ENCODE measurements around the gene DPF1. TPM values are rescaled to one million over a fixed set of nuclear protein-coding genes. Genes with fewer than 3 reads are reported as not detected.

DPF1 gene
- total and polyA plus RNA-seq, 4 donors = not detected

GRCh38 chr19:38196948-38197656, 26.9 kb downstream of the DPF1 start:
- Histone ChIP-seq H3K9me3 (ENCODE audit: control insufficient read depth in 4 of 4, low read length in 3 of 4) (no peaks in the 10 kb centered on the region), H3K9ac (ENCODE audit: low read depth in 1 of 2, low read length in 2 of 2) (no peak overlapping the region), H3K4me1 (ENCODE audit: control insufficient read depth in 4 of 4, insufficient read depth in 4 of 4, low read length in 3 of 4) (no peaks in the 10 kb centered on the region), H3K27me3 (ENCODE audit: control insufficient read depth in 4 of 4, insufficient read depth in 4 of 4, low read length in 3 of 4) (no peaks in the 10 kb centered on the region), H3K36me3 (ENCODE audit: control insufficient read depth in 4 of 4, insufficient read depth in 3 of 4, low read depth in 1 of 4, low read length in 3 of 4) (peaks cover 2 to 21% (median 3%) of the 10 kb centered on the region in 4 donors), H3K4me3 (ENCODE audit: low read depth in 1 of 3, low read length in 3 of 3) (no peak overlapping the region), H3K27ac (ENCODE audit: low read depth in 1 of 2, low read length in 2 of 2) (no peak overlapping the region)
- TF ChIP-seq HNF4A (conservative IDR thresholded peaks at IDR 0.05) (no peak), RAD21 (IDR thresholded peaks at IDR 0.05) (no peak), FOXA1 (IDR thresholded peaks at IDR 0.05) (no peak), CTCF (IDR thresholded peaks at IDR 0.05; ENCODE audit: low read depth, low read length, missing input control) (no peak), HNF4G (IDR thresholded peaks at IDR 0.05) (no peak), FOXA2 (IDR thresholded peaks at IDR 0.05) (no peak), ZBTB33 (IDR thresholded peaks at IDR 0.05) (no peak), ATF3 (IDR thresholded peaks at IDR 0.05) (no peak), TAF1 (conservative IDR thresholded peaks at IDR 0.05) (no peak), JUND (IDR thresholded peaks at IDR 0.05) (no peak), NR2F2 (IDR thresholded peaks at IDR 0.05) (no peak), EGR1 (IDR thresholded peaks at IDR 0.05; ENCODE audit: low read depth in 2 of 2) (no peak), YY1 (IDR thresholded peaks at IDR 0.05) (no peak), MAX (IDR thresholded peaks at IDR 0.05) (no peak), RXRA (IDR thresholded peaks at IDR 0.05) (no peak), GABPA (IDR thresholded peaks at IDR 0.05 in 1 of 2, conservative IDR thresholded peaks at IDR 0.05 in 1 of 2) (no peak), REST (IDR thresholded peaks at IDR 0.05) (no peak), SP1 (IDR thresholded peaks at IDR 0.05) (no peak)
- DNase-seq (ENCODE audit: low spot score) = no peak
- WGBS = 94% methylated on average over 23 of the region's 23 CpGs

Measured in liver (tissue), 9 donors.